Activated T-helper 2 cell treated with anti-CD3 and anti-CD28 coated beads, Interferon-gamma antibody, Interleukin-2, Interleukin-4, amounts not matched to agents 10 μg/mL and 5 μg/mL and 100 μg/mL, durations not matched to agents 14 hours and 24 hours and 36 hours (primary cell): ENCODE results near the gene NGEF. TPM values are rescaled to one million over a fixed set of nuclear protein-coding genes. Genes with fewer than 3 reads are reported as not detected.

Experiments
- DNase-seq: peaks from one replicate; pipeline ENCODE4 v3.0.0; 2021; ENCODE audit warnings: low spot score
- H3K27ac Mint-ChIP-seq: one replicate; pipeline ENCODE4 v1.8.0; 2021; ENCODE audit warnings: mixed read lengths
- H3K27me3 Mint-ChIP-seq: one replicate; pipeline ENCODE4 v1.8.0; 2021; ENCODE audit warnings: low read depth, mixed read lengths
- H3K36me3 Mint-ChIP-seq: one replicate; pipeline ENCODE4 v1.8.0; 2021; ENCODE audit warnings: low read depth, mixed read lengths
- H3K4me1 Mint-ChIP-seq: one replicate; pipeline ENCODE4 v1.8.0; 2021; ENCODE audit warnings: low read depth, mixed read lengths
- H3K4me3 Mint-ChIP-seq: one replicate; pipeline ENCODE4 v1.8.0; 2021; ENCODE audit warnings: low read depth, mild to moderate bottlenecking, moderate library complexity, mixed read lengths
- H3K9me3 Mint-ChIP-seq: one replicate; pipeline ENCODE4 v1.8.0; 2021; ENCODE audit warnings: mixed read lengths
- intact Hi-C: fragments of 100-400 bp; cut with micrococcal nuclease; formaldehyde crosslinking; loops from one replicate; pipeline ENCODE4 v1.15.1; 2023
- total RNA-seq: library from RNA; stranded (reverse); gene quantifications from 2 replicates; pipeline ENCODE4 v1.2.3, GENCODE V29; 2022

The NGEF gene
- total RNA-seq, 1 donor from 2014 or later: 2.5 TPM

GRCh38 chr2:232888099-232888836 is 124.8 kb downstream of the NGEF start:
- peaks cover 5% of the 10 kb centered on the region for H3K4me1 Mint-ChIP-seq
- intact Hi-C loops: no loop called here
- DNase-seq: no peak

GRCh38 chr2:232887171-232887850 is 125.7 kb downstream of the NGEF start:
- intact Hi-C loops: no loop called here

More at GRCh38 chr2:232888099-232888836, 124.8 kb downstream of the NGEF start:
- no peaks in the 10 kb centered on the region for H3K9me3 Mint-ChIP-seq
- no peak overlapping the region for H3K4me3 Mint-ChIP-seq
- no peak overlapping the region for H3K27ac Mint-ChIP-seq
- no peaks in the 10 kb centered on the region for H3K36me3 Mint-ChIP-seq
- no peaks in the 10 kb centered on the region for H3K27me3 Mint-ChIP-seq

GRCh38 chr2:232886632-232887031 is 126.4 kb downstream of the NGEF start:
- intact Hi-C loops: no loop called here
- Mint-ChIP-seq H3K36me3 (no peaks in the 10 kb centered on the region), H3K27ac (no peak overlapping the region), H3K27me3 (no peaks in the 10 kb centered on the region), H3K9me3 (no peaks in the 10 kb centered on the region), H3K4me3 (no peak overlapping the region), H3K4me1 (peaks cover 5% of the 10 kb centered on the region)
- no peak for DNase-seq

More at GRCh38 chr2:232887171-232887850, 125.7 kb downstream of the NGEF start:
- peaks cover 5% of the 10 kb centered on the region for H3K4me1 Mint-ChIP-seq
- H3K27me3 Mint-ChIP-seq: no peaks in the 10 kb centered on the region
- H3K36me3 Mint-ChIP-seq: no peaks in the 10 kb centered on the region
- H3K27ac Mint-ChIP-seq: no peak overlapping the region
- H3K4me3 Mint-ChIP-seq: no peak overlapping the region
- H3K9me3 Mint-ChIP-seq: no peaks in the 10 kb centered on the region
- no peak for DNase-seq

GRCh38 chr2:232886176-232886575 is 126.9 kb downstream of the NGEF start:
- H3K27ac Mint-ChIP-seq: no peak overlapping the region
- H3K4me1 Mint-ChIP-seq: peaks cover 3% of the 10 kb centered on the region
- H3K9me3 Mint-ChIP-seq: no peaks in the 10 kb centered on the region
- H3K36me3 Mint-ChIP-seq: no peaks in the 10 kb centered on the region
- H3K27me3 Mint-ChIP-seq: no peaks in the 10 kb centered on the region
- intact Hi-C loops: no loop called here
- DNase-seq: no peak
- H3K4me3 Mint-ChIP-seq: no peak overlapping the region

GRCh38 chr2:232885264-232885961 is 127.6 kb downstream of the NGEF start:
- H3K9me3 Mint-ChIP-seq: no peaks in the 10 kb centered on the region
- H3K27ac Mint-ChIP-seq: no peak overlapping the region
- H3K27me3 Mint-ChIP-seq: no peaks in the 10 kb centered on the region
- no peak overlapping the region for H3K4me3 Mint-ChIP-seq
- intact Hi-C loops: no loop called here
- no peak for DNase-seq
- no peaks in the 10 kb centered on the region for H3K4me1 Mint-ChIP-seq
- H3K36me3 Mint-ChIP-seq: no peaks in the 10 kb centered on the region

- DNase-seq: no peak
- Mint-ChIP-seq H3K36me3 (no peaks in the 10 kb centered on the region), H3K27ac (no peak overlapping the region), H3K4me3 (no peak overlapping the region), H3K9me3 (no peaks in the 10 kb centered on the region), H3K4me1 (no peaks in the 10 kb centered on the region), H3K27me3 (no peaks in the 10 kb centered on the region)
- intact Hi-C loops: no loop called here
These were observed 128.3 kb downstream of the NGEF start for GRCh38 chr2:232884549-232885263.

- Mint-ChIP-seq H3K36me3 (no peaks in the 10 kb centered on the region), H3K9me3 (no peaks in the 10 kb centered on the region), H3K4me3 (no peak overlapping the region), H3K27me3 (no peaks in the 10 kb centered on the region), H3K4me1 (no peaks in the 10 kb centered on the region), H3K27ac (no peak overlapping the region)
- intact Hi-C loops: no loop called here
- no peak for DNase-seq
These were observed 129.0 kb downstream of the NGEF start for GRCh38 chr2:232884001-232884421.

GRCh38 chr2:232883116-232883721 is 129.8 kb downstream of the NGEF start:
- intact Hi-C loops: no loop called here
- H3K36me3 Mint-ChIP-seq: no peaks in the 10 kb centered on the region
- no peak for DNase-seq
- H3K9me3 Mint-ChIP-seq: no peaks in the 10 kb centered on the region
- no peak overlapping the region for H3K4me3 Mint-ChIP-seq
- no peaks in the 10 kb centered on the region for H3K27me3 Mint-ChIP-seq
- H3K27ac Mint-ChIP-seq: no peak overlapping the region
- H3K4me1 Mint-ChIP-seq: no peaks in the 10 kb centered on the region

GRCh38 chr2:232882505-232883115 is 130.4 kb downstream of the NGEF start:
- intact Hi-C loops: no loop called here
- no peak overlapping the region for H3K27ac Mint-ChIP-seq
- no peak for DNase-seq
- H3K4me3 Mint-ChIP-seq: no peak overlapping the region
- no peaks in the 10 kb centered on the region for H3K27me3 Mint-ChIP-seq
- no peaks in the 10 kb centered on the region for H3K4me1 Mint-ChIP-seq
- no peaks in the 10 kb centered on the region for H3K9me3 Mint-ChIP-seq
- H3K36me3 Mint-ChIP-seq: no peaks in the 10 kb centered on the region

- no peak for DNase-seq
- Mint-ChIP-seq H3K36me3 (no peaks in the 10 kb centered on the region), H3K4me3 (no peak overlapping the region), H3K27ac (no peak overlapping the region), H3K27me3 (no peaks in the 10 kb centered on the region), H3K4me1 (no peaks in the 10 kb centered on the region), H3K9me3 (no peaks in the 10 kb centered on the region)
- intact Hi-C loops: no loop called here
These were observed 131.0 kb downstream of the NGEF start for GRCh38 chr2:232882085-232882484.

- Mint-ChIP-seq H3K9me3 (no peaks in the 10 kb centered on the region), H3K4me1 (no peaks in the 10 kb centered on the region), H3K4me3 (no peak overlapping the region), H3K36me3 (no peaks in the 10 kb centered on the region), H3K27ac (no peak overlapping the region), H3K27me3 (no peaks in the 10 kb centered on the region)
- intact Hi-C loops: no loop called here
- no peak for DNase-seq
These were observed 132.2 kb downstream of the NGEF start for GRCh38 chr2:232880764-232881351.
